SK-N-SH treated with all-trans-retinoic acid at 6 μM for 48 hours (cell line): ENCODE results near the gene MAPKAPK2.

Source experiments
- ATAC-seq: fragments of 200-7000 bp; cut with Tn5 transposase; 3 replicates; pipeline ENCODE4 v1.9.1; 2020; ENCODE audit warnings: mild to moderate bottlenecking, moderate library complexity
- ARNTL ChIP-seq: fragments of 450-650 bp; formaldehyde crosslinking; IDR thresholded peaks from 2 replicates; pipeline ENCODE4 v1.5.0; 2020; ENCODE audit warnings: low read depth, mild to moderate bottlenecking, moderate library complexity, borderline replicate concordance
- BACH2 ChIP-seq: fragments of 250-450 bp; sonication (Bioruptor Pico); IDR thresholded peaks from 2 replicates; pipeline ENCODE4 v1.9.0; 2021; ENCODE audit warnings: mild to moderate bottlenecking, borderline replicate concordance
- CSRNP3 ChIP-seq: fragments of 250-450 bp; sonication (Bioruptor Pico); IDR thresholded peaks from 2 replicates; pipeline ENCODE4 v1.5.1; 2021; ENCODE audit warnings: mild to moderate bottlenecking, moderate library complexity
- ESRRG ChIP-seq: fragments of 250-450 bp; sonication (Bioruptor Pico); IDR thresholded peaks from 2 replicates; pipeline ENCODE4 v1.6.1; 2021; ENCODE audit warnings: mild to moderate bottlenecking
- GLIS3 ChIP-seq: fragments of 250-450 bp; sonication (Bioruptor Pico); IDR thresholded peaks from 2 replicates; pipeline ENCODE4 v1.5.0; 2020; ENCODE audit warnings: mild to moderate bottlenecking, moderate library complexity
- ISL1 ChIP-seq: fragments of 250-450 bp; sonication (Bioruptor Pico); IDR thresholded peaks from 2 replicates; pipeline ENCODE4 v2.1.2; 2022; ENCODE audit warnings: mild to moderate bottlenecking, moderate library complexity
- OSR1 ChIP-seq: fragments of 250-450 bp; sonication (Bioruptor Pico); IDR thresholded peaks from 2 replicates; pipeline ENCODE4 v1.8.0; 2022; ENCODE audit warnings: moderate library complexity, mild to moderate bottlenecking, inconsistent platforms
- POU6F1 ChIP-seq: fragments of 250-450 bp; sonication (Bioruptor Pico); IDR thresholded peaks from 2 replicates; pipeline ENCODE4 v1.8.0; 2021; ENCODE audit warnings: low read depth, mild to moderate bottlenecking, moderate library complexity, borderline replicate concordance
- PPARA ChIP-seq: fragments of 250-450 bp; sonication (Bioruptor Pico); IDR thresholded peaks from 2 replicates; pipeline ENCODE4 v1.5.0; 2020; ENCODE audit warnings: mild to moderate bottlenecking, borderline replicate concordance
- RARB ChIP-seq: fragments of 250-450 bp; sonication (Bioruptor Pico); IDR thresholded peaks from 2 replicates; pipeline ENCODE4 v1.8.0; 2021; ENCODE audit warnings: mild to moderate bottlenecking, moderate library complexity
- SNAI2 ChIP-seq: fragments of 250-450 bp; sonication (Bioruptor Pico); IDR thresholded peaks from 2 replicates; pipeline ENCODE4 v1.5.0; 2020; ENCODE audit warnings: mild to moderate bottlenecking, moderate library complexity
- TCF4 ChIP-seq: fragments of 250-450 bp; sonication (Bioruptor Pico); IDR thresholded peaks from 2 replicates; pipeline ENCODE4 v1.8.0; 2021; ENCODE audit warnings: mild to moderate bottlenecking, moderate library complexity, borderline replicate concordance
- TOX ChIP-seq: fragments of 250-450 bp; sonication (Bioruptor Pico); IDR thresholded peaks from 2 replicates; pipeline ENCODE4 v1.8.0; 2021; ENCODE audit warnings: mild to moderate bottlenecking, moderate library complexity, borderline replicate concordance
- TSHZ2 ChIP-seq: fragments of 250-450 bp; sonication (Bioruptor Pico); IDR thresholded peaks from 2 replicates; pipeline ENCODE4 v1.5.0; 2020; ENCODE audit warnings: mild to moderate bottlenecking, moderate library complexity
- ZC3H10 ChIP-seq: fragments of 250-450 bp; sonication (Bioruptor Pico); IDR thresholded peaks from 2 replicates; pipeline ENCODE4 v1.5.1; 2021; ENCODE audit warnings: mild to moderate bottlenecking, moderate library complexity
- ZFP3 ChIP-seq: fragments of 250-450 bp; sonication (Bioruptor Pico); IDR thresholded peaks from 2 replicates; pipeline ENCODE4 v1.5.0; 2020; ENCODE audit warnings: mild to moderate bottlenecking, moderate library complexity
- ZFP30 ChIP-seq: fragments of 450-650 bp; formaldehyde crosslinking; IDR thresholded peaks from 2 replicates; pipeline ENCODE4 v1.5.0; 2022; ENCODE audit warnings: mild to moderate bottlenecking, moderate library complexity
- ZNF565 ChIP-seq: fragments of 450-650 bp; formaldehyde crosslinking; conservative IDR thresholded peaks from 2 replicates; pipeline ENCODE4 v1.5.0; 2020; ENCODE audit warnings: low read depth, mild to moderate bottlenecking, moderate library complexity
- ZNF70 ChIP-seq: fragments of 450-650 bp; formaldehyde crosslinking; IDR thresholded peaks from 2 replicates; pipeline ENCODE4 v1.5.0; 2020; ENCODE audit warnings: mild to moderate bottlenecking, moderate library complexity
- ZNF8 ChIP-seq: fragments of 450-650 bp; formaldehyde crosslinking; IDR thresholded peaks from 2 replicates; pipeline ENCODE4 v1.5.0; 2020; ENCODE audit warnings: mild to moderate bottlenecking, moderate library complexity
- TF ChIP-seq, protein P1 (sequence below): fragments of 250-450 bp; sonication (Bioruptor Pico); IDR thresholded peaks from 2 replicates; pipeline ENCODE4 v1.5.1; 2020; ENCODE audit warnings: low read depth, mild to moderate bottlenecking, moderate library complexity

MAPKAPK2 gene

DNA sequence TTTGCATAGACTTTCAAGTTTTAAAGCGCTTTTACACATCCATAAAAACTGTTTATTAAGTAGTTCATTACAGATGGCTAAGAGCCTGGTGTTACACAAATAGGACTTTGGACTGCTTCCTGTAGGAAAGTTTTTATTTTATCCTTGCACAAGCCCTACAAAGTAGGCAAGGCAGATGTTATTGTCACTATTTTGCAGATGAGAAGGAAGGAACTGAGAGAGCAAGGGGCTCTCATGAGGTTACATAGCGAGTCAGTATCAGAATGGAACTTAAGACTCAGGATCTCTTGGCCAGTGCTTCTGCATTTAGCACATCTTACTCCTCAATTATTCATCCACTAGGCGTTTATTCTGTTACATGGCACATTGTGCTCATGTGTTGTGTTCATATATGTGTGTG is 2.6 kb upstream of the MAPKAPK2 start:
- ATAC-seq = no peak
- TF ChIP-seq BACH2 (CRISPR knock-in tag) (no peak), GLIS3 (CRISPR knock-in tag) (no peak), OSR1 (CRISPR knock-in tag) (no peak), PPARA (CRISPR knock-in tag) (no peak), TOX (CRISPR knock-in tag) (no peak), ZNF8 (CRISPR knock-in tag) (no peak), POU6F1 (CRISPR knock-in tag) (no peak), ARNTL (no peak)
- TF ChIP-seq, protein P1, sequence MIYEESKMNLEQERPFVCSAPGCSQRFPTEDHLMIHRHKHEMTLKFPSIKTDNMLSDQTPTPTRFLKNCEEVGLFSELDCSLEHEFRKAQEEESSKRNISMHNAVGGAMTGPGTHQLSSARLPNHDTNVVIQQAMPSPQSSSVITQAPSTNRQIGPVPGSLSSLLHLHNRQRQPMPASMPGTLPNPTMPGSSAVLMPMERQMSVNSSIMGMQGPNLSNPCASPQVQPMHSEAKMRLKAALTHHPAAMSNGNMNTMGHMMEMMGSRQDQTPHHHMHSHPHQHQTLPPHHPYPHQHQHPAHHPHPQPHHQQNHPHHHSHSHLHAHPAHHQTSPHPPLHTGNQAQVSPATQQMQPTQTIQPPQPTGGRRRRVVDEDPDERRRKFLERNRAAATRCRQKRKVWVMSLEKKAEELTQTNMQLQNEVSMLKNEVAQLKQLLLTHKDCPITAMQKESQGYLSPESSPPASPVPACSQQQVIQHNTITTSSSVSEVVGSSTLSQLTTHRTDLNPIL (CRISPR knock-in tag) = no peak

GRCh38 chr1:206683313-206683712 is 1.4 kb upstream of the MAPKAPK2 start:
- TF ChIP-seq ZFP30 (CRISPR knock-in tag) (no peak), ZC3H10 (CRISPR knock-in tag) (no peak), TSHZ2 (CRISPR knock-in tag) (no peak), RARB (CRISPR knock-in tag) (no peak), ZNF70 (CRISPR knock-in tag) (no peak)

DNA sequence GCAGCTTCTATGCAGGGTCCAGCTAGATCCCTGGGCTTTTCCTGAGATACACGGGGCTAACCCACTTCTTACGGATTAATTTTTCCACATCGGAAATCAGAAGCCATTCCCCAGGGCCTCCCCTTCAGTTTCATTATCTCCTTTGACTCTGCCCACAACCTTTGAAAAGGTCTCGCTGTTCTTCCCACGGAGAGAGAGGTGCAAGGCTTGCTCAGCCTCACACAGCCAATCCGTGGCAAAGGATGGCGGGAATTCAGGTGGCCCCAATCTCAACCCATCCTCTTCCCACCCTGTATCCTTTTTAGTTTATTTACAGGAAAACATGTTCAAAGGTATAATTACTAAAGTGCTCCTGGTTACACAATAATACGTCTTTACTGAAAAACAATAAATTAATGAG is 702 bp upstream of the MAPKAPK2 start:
- no peak for ATAC-seq
- TF ChIP-seq OSR1 (CRISPR knock-in tag) (no peak), ZFP3 (no peak), ZNF565 (CRISPR knock-in tag) (no peak), ESRRG (no peak), PPARA (CRISPR knock-in tag) (no peak), ZNF70 (CRISPR knock-in tag) (no peak), TCF4 (CRISPR knock-in tag) (no peak), ARNTL (no peak), GLIS3 (CRISPR knock-in tag) (no peak)

More at GRCh38 chr1:206683313-206683712, 1.4 kb upstream of the MAPKAPK2 start:
- ATAC-seq = no peak

DNA sequence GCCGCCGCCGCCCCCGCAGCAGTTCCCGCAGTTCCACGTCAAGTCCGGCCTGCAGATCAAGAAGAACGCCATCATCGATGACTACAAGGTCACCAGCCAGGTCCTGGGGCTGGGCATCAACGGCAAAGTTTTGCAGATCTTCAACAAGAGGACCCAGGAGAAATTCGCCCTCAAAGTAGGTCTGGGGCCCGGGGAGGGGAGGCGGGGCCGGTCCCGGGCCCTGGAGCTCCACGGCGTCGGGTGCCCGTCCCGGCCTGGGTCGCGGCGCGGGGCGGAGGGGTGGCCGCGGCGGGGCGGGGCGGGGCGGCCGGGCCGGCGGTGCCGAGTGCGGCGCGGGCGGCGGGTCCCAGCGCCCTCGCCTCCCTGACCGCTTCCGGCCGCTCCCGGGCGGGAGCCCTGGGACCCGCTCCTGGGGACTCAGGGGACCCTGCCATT is 646 bp downstream of the MAPKAPK2 start:
- TF ChIP-seq ZFP30 (CRISPR knock-in tag) (no peak), POU6F1 (CRISPR knock-in tag) (no peak), SNAI2 (CRISPR knock-in tag) (no peak), ISL1 (CRISPR knock-in tag) (no peak), ZC3H10 (CRISPR knock-in tag) (no peak), ZNF565 (CRISPR knock-in tag) (no peak), OSR1 (CRISPR knock-in tag) (no peak), ZNF8 (CRISPR knock-in tag) (no peak), CSRNP3 (CRISPR knock-in tag) (no peak), ARNTL (no peak), TOX (CRISPR knock-in tag) (no peak), PPARA (CRISPR knock-in tag) (no peak), TCF4 (CRISPR knock-in tag) (no peak), RARB (CRISPR knock-in tag) (no peak)
- TF ChIP-seq, protein P1 (CRISPR knock-in tag) = no peak
- peak; percentile 46 for ATAC-seq
